Measurements from ENCODE around the gene APC2. TPM values are rescaled to one million over a fixed set of nuclear protein-coding genes. Genes with fewer than 3 reads are reported as not detected.

APC2 gene
- total and polyA plus RNA-seq, 2 donors (not counting 1 experiment from before 2014, with no cell fraction given): 0.12 to 0.16 TPM

- H3K4me1 Mint-ChIP-seq: peaks cover 46% of the 10 kb centered on the region
- peak overlapping the region in 4 of 5 experiments; percentile 45 to 72 (median 58) for H3K4me3 ChIP-seq (ENCODE audit: control extremely low read depth in 1 of 5, extremely low read depth in 1 of 5, insufficient read depth in 1 of 5, low read depth in 2 of 5, low read length in 4 of 5)
- ChIA-PET CTCF (no interaction called here), POLR2A (no interaction called here)
- peak overlapping the region; percentile 92 for H3K27ac Mint-ChIP-seq
- peaks cover 31 to 52% of the 10 kb centered on the region in 2 donors for H3K4me1 ChIP-seq (ENCODE audit: control insufficient read depth in 2 of 2, insufficient read depth in 2 of 2, low read length in 2 of 2)
- intact Hi-C loops (cut with micrococcal nuclease): loop anchor here (1.0 to 5.0 kb wide), 6 partner anchors 24 to 835 kb away; partner anchors contain the start of genes BSG, C19orf25, NDUFS7 and RPS15
- peak overlapping the region; percentile 66 for H3K9ac ChIP-seq (ENCODE audit: low read length)
- peaks cover 43% of the 10 kb centered on the region for H4K20me1 ChIP-seq (ENCODE audit: control insufficient read depth, insufficient read depth, low read length, poor library complexity, severe bottlenecking)
- peaks cover 0 to 21% (median 5%) of the 10 kb centered on the region in 4 experiments for H3K27me3 ChIP-seq (replicated peaks in 1 of 4; ENCODE audit: control extremely low read depth in 1 of 4, control insufficient read depth in 3 of 4, insufficient read depth in 4 of 4, low read length in 3 of 4)
- H2AFZ ChIP-seq (ENCODE audit: insufficient read depth, low read depth, low read length, poor library complexity, severe bottlenecking): peak overlapping the region; percentile 47
- no peaks in the 10 kb centered on the region for H3K9me3 Mint-ChIP-seq (ENCODE audit: insufficient read depth)
- H3K4me3 Mint-ChIP-seq: peak overlapping the region; percentile 85
- under 1% methylated on average over 68 of the region's 72 CpGs for WGBS (ENCODE audit: insufficient coverage)
- H3K27ac ChIP-seq (ENCODE audit: low read length in 2 of 2): peak overlapping the region; percentile 64 to 69
- peaks cover 42% of the 10 kb centered on the region for H3K79me2 ChIP-seq (ENCODE audit: control insufficient read depth, insufficient read depth, low read length)
- H3K9me3 ChIP-seq (ENCODE audit: control extremely low read depth in 1 of 3, control insufficient read depth in 2 of 3, insufficient read depth in 1 of 3, low read length in 2 of 3): peaks cover 0 to 4% (median 0%) of the 10 kb centered on the region in 3 donors
- ATAC-seq (ENCODE audit: low read depth) (peak; percentile 84), DNase-seq (peak; percentile 100)
- TF ChIP-seq EZH2 (IDR thresholded peaks at IDR 0.05; ENCODE audit: borderline replicate concordance, insufficient read depth, low read depth, low read length, poor library complexity, severe bottlenecking) (no peak), CTCF (IDR thresholded peaks at IDR 0.05) (peak; percentile 63)
- no peaks in the 10 kb centered on the region for H3K36me3 ChIP-seq (replicated peaks in 1 of 2; ENCODE audit: control extremely low read depth in 1 of 2, control insufficient read depth in 1 of 2, extremely low read depth in 1 of 2, insufficient read depth in 2 of 2, low read length in 1 of 2)
- H3K4me2 ChIP-seq (replicated peaks; ENCODE audit: low read depth, low read length, poor library complexity, severe bottlenecking): peak overlapping the region; percentile 84
- H3K27me3 Mint-ChIP-seq: peaks cover 4% of the 10 kb centered on the region
Measured at GRCh38 chr19:1406774-1407527, 43.0 kb upstream of the APC2 start.
